Left lung (tissue), 10 donors: ENCODE measurements around the gene CDC20. TPM values are rescaled to one million over a fixed set of nuclear protein-coding genes. Genes with fewer than 3 reads are reported as not detected.

ENCODE experiments used
- ATAC-seq: fragments of 200-7000 bp; cut with Tn5 transposase; one replicate; pipeline ENCODE4 v1.9.1; 2020; ENCODE audit warnings: moderate library complexity
- DNase-seq, 4 donors: peaks; one replicate each; pipeline ENCODE4 v3.0.0-alpha.2; 2013 to 2020
- H3K27ac ChIP-seq, 2 donors: fragments of 200-600 bp; sonication (generic) in 1 of 2; one replicate each; pipeline versions ENCODE4 v1.5.0 to v1.8.0; 2020 to 2021
- H3K27me3 ChIP-seq, 2 donors: fragments of 200-600 bp; sonication (generic) in 1 of 2; one replicate each; pipeline versions ENCODE4 v1.5.0 to v1.8.0; 2020 to 2021
- H3K36me3 ChIP-seq, 2 donors: fragments of 200-600 bp; sonication (generic) in 1 of 2; one replicate each; pipeline versions ENCODE4 v1.5.0 to v1.8.0; 2020 to 2021
- H3K4me1 ChIP-seq, 2 donors: fragments of 200-600 bp; one replicate each; pipeline ENCODE4 v1.8.0; 2021
- H3K4me3 ChIP-seq, 2 donors: fragments of 200-600 bp; sonication (generic) in 1 of 2; one replicate each; pipeline versions ENCODE4 v1.5.0 to v1.8.0; 2020 to 2021; ENCODE audit warnings: mild to moderate bottlenecking in 1 of 2
- H3K9me3 ChIP-seq, 2 donors: fragments of 200-600 bp; sonication (generic) in 1 of 2; one replicate each; pipeline versions ENCODE4 v1.5.0 to v1.8.0; 2020 to 2021
- CTCF ChIP-seq, 2 donors: fragments of 200-600 bp; sonication (generic) in 1 of 2; IDR thresholded peaks; one replicate each; pipeline versions ENCODE4 v1.5.0 to v1.8.0; 2021; ENCODE audit warnings: antibody characterized with exemption in 2 of 2
- intact Hi-C, 2 donors: fragments of 100-400 bp; cut with DNase I; formaldehyde crosslinking; loops; one replicate each; pipeline versions ENCODE4 v1.11.2 to v1.14.2; 2022
- polyA plus RNA-seq, 6 donors: library from polyadenylated mRNA; unstranded; fragments of 120-200 nt; gene quantifications; one replicate each; pipeline ENCODE4 v1.2.1, GENCODE V29; 2013; ENCODE audit not compliant: insufficient read length in 6 of 6
- total RNA-seq, 2 donors: library from RNA; stranded (reverse); fragmentation: NEBNext Ultra II Directional; extraction: Animal tissue kit (Norgen Biotek cat#: 25700); gene quantifications; one replicate each; pipeline ENCODE4 v1.2.1, GENCODE V29; 2021
- donor health status: DM: no; HTN: yes; CAD: no.
- donor health status: DM: no; HTN: no; CAD: no.

CDC20 gene
- total and polyA plus RNA-seq, 8 donors: 7.9 to 73.7 (median 31.7) TPM

- intact Hi-C loops: no loop called here
- no peak for DNase-seq
- no peak for TF ChIP-seq CTCF (IDR thresholded peaks at IDR 0.05)
- Histone ChIP-seq H3K36me3 (peaks cover 6 to 55% of the 10 kb centered on the region in 2 donors), H3K9me3 (no peaks in the 10 kb centered on the region), H3K27ac (no peak overlapping the region), H3K4me1 (peaks cover 13 to 57% of the 10 kb centered on the region in 2 donors), H3K4me3 (no peak overlapping the region), H3K27me3 (no peaks in the 10 kb centered on the region)
- ATAC-seq: no peak
These were observed 1.8 kb downstream of the CDC20 start for GRCh38 chr1:43360616-43361015.

- ATAC-seq (no peak), DNase-seq (no peak)
- no peaks in the 10 kb centered on the region for H3K9me3 ChIP-seq
- no peak for TF ChIP-seq CTCF (IDR thresholded peaks at IDR 0.05)
- intact Hi-C loops: no loop called here
- H3K27me3 ChIP-seq: no peaks in the 10 kb centered on the region
- H3K4me1 ChIP-seq: peaks cover 17 to 63% of the 10 kb centered on the region in 2 donors
- H3K27ac ChIP-seq: peak overlapping the region in 1 of 2 donors; percentile 23
- H3K4me3 ChIP-seq: no peak overlapping the region
- H3K36me3 ChIP-seq: peaks cover 6 to 57% of the 10 kb centered on the region in 2 donors
These were observed 4.6 kb downstream of the CDC20 start for GRCh38 chr1:43363283-43363934.

- H3K36me3 ChIP-seq: peaks cover 6 to 57% of the 10 kb centered on the region in 2 donors
These were observed 5.2 kb downstream of the CDC20 start for GRCh38 chr1:43363935-43364525.

GRCh38 chr1:43365678-43366077 is 6.9 kb downstream of the CDC20 start:
- peaks cover 6 to 51% of the 10 kb centered on the region in 2 donors for H3K36me3 ChIP-seq
- ATAC-seq (no peak), DNase-seq (no peak)
- intact Hi-C loops: no loop called here
- no peak for TF ChIP-seq CTCF (IDR thresholded peaks at IDR 0.05)
- H3K4me3 ChIP-seq: peak overlapping the region in 1 of 2 donors; percentile 94
- H3K27me3 ChIP-seq: no peaks in the 10 kb centered on the region
- no peaks in the 10 kb centered on the region for H3K9me3 ChIP-seq
- H3K27ac ChIP-seq: peak overlapping the region; percentile 90 to 97
- peaks cover 20 to 65% of the 10 kb centered on the region in 2 donors for H3K4me1 ChIP-seq

More at GRCh38 chr1:43363935-43364525, 5.2 kb downstream of the CDC20 start:
- ATAC-seq (no peak), DNase-seq (no peak)
- Histone ChIP-seq H3K4me3 (no peak overlapping the region), H3K4me1 (peaks cover 20 to 67% of the 10 kb centered on the region in 2 donors), H3K27me3 (no peaks in the 10 kb centered on the region), H3K9me3 (no peaks in the 10 kb centered on the region), H3K27ac (peak overlapping the region in 1 of 2 donors; percentile 23)
- TF ChIP-seq CTCF (IDR thresholded peaks at IDR 0.05): no peak
- intact Hi-C loops: no loop called here

- intact Hi-C loops: no loop called here
- Histone ChIP-seq H3K4me3 (peak overlapping the region in 1 of 2 donors; percentile 94), H3K36me3 (peaks cover 6 to 46% of the 10 kb centered on the region in 2 donors), H3K27me3 (no peaks in the 10 kb centered on the region), H3K27ac (peak overlapping the region; percentile 90 to 97), H3K4me1 (peaks cover 20 to 60% of the 10 kb centered on the region in 2 donors), H3K9me3 (no peaks in the 10 kb centered on the region)
- peak in 3 of 4 donors; percentile 61 to 89 (median 78) for DNase-seq
- TF ChIP-seq CTCF (IDR thresholded peaks at IDR 0.05): no peak
- ATAC-seq: peak; percentile 57
These were observed 7.4 kb downstream of the CDC20 start for GRCh38 chr1:43366179-43366578.
